ENCODE data around the gene ARID2.

DNA sequence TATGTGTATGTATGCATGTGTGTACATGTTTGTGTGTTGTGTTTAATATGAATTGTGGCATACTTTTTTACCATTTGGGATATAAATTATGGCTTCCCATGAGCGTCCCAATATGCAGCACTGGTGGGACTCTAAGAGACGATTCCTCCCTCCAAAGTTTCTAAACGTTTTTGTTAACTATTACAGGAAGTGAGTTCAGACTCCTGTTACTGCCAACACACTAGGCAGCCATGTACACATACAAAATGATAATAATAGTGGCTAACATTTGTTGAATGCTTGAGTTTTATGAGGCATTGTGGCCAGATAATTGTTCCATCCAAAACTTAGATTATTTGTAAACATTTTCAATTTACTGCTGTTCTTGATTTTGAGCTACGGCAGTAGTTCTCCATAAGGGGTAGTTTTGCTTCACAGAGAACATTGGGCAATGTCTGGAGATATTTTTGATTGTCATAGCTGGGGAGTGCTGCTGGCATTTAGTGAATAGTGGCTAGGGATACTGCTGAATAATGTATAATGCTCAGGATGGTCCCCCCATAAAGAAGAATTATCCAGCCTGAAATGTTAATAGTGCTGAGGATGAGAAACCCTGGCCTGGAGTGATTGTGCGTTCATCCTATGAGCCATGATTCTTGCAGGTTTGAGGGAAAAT lies 45.1 kb downstream of the ARID2 start:
- TF ChIP-seq, protein P1, sequence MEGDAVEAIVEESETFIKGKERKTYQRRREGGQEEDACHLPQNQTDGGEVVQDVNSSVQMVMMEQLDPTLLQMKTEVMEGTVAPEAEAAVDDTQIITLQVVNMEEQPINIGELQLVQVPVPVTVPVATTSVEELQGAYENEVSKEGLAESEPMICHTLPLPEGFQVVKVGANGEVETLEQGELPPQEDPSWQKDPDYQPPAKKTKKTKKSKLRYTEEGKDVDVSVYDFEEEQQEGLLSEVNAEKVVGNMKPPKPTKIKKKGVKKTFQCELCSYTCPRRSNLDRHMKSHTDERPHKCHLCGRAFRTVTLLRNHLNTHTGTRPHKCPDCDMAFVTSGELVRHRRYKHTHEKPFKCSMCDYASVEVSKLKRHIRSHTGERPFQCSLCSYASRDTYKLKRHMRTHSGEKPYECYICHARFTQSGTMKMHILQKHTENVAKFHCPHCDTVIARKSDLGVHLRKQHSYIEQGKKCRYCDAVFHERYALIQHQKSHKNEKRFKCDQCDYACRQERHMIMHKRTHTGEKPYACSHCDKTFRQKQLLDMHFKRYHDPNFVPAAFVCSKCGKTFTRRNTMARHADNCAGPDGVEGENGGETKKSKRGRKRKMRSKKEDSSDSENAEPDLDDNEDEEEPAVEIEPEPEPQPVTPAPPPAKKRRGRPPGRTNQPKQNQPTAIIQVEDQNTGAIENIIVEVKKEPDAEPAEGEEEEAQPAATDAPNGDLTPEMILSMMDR (IDR thresholded peaks at IDR 0.05), result no peak
- TF ChIP-seq POLR2A (IDR thresholded peaks at IDR 0.05), result no peak
